Iris pigment epithelial cell (primary cell): ENCODE data around the gene PCDHGA6.
"Not testable (repeated sequence)": the region's sequence is repeated elsewhere in the genome, so short reads cannot be mapped to it uniquely, and the experiment has no call there.

Experiments
- DNase-seq: peaks from one replicate; pipeline ENCODE4 v3.0.0-alpha.2; 2011; ENCODE audit warnings: low read depth

The PCDHGA6 gene

DNA sequence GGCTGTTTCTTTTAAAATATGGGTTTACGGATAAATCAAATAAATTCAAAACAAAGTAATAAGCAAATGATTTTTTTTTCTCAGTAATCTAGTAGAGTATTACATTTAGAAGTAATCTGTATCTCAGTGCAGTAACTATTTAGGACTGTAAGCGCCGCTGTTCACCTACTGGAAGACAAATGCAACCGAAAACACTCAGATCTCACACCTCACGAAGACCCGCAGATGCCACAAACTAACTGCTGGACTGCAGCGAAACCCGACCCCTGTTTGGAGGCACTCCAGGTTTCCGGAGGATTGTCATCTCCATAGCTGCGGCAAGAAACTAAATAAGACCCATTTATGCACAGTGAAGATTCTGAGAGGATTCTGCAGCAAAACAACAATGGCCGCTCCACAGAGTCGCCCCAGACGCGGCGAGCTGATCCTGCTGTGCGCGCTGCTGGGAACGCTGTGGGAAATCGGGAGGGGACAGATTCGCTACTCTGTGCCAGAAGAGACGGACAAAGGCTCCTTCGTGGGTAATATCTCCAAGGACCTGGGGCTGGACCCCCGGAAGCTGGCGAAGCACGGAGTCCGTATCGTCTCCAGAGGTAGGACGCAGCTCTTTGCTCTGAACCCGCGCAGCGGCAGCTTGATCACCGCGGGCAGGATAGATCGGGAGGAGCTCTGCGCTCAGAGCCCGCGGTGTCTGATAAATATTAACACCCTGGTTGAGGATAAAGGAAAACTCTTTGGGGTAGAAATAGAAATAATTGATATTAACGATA, 18.9 kb downstream of the PCDHGA6 start, which contains the start of gene PCDHGA8:
Gene PCDHGA8, plus strand, starts transcription at position 205 of the 770 bp plus-strand sequence. Its CDS starts 181 bp downstream, at position 386.
- peak; percentile 27 for DNase-seq

- DNase-seq = no peak
Measured at GRCh38 chr5:141393267-141393666, 19.6 kb downstream of the PCDHGA6 start.

GRCh38 chr5:141394401-141395187, 20.9 kb downstream of the PCDHGA6 start:
- DNase-seq = not testable (repeated sequence)

DNA sequence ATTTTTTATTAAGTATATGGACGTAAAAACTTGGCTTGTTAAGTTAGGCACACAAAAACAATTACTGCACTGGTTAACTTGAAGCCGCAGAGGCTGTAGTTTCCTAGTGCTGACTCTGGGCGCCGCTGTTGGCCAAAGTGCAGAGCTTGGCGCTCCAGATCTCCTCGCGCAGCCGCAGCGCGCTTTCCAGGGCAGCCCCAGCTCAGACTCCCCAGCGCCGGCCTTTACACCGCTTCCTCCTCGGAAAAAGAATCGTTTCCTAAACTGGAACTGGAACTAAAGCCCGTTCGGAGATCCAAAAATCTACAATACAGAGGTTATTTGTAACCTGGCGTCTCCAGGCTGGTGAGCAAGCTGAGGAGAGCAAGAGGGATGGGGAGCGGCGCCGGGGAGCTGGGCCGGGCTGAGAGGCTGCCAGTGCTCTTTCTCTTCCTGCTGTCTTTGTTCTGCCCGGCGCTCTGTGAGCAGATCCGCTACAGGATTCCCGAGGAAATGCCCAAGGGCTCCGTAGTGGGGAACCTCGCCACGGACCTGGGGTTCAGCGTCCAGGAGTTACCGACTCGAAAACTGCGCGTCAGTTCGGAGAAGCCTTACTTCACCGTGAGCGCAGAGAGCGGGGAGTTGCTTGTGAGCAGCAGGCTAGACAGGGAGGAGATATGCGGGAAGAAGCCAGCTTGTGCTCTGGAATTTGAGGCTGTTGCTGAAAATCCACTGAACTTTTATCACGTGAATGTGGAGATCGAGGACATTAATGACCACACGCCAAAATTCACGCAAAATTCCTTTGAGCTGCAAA, 24.3 kb downstream of the PCDHGA6 start, which contains the start of gene PCDHGB5:
Gene PCDHGB5, plus strand, starts transcription at position 192 of the 796 bp plus-strand sequence. Its CDS starts 181 bp downstream, at position 373.
- DNase-seq = peak; percentile 67

DNA sequence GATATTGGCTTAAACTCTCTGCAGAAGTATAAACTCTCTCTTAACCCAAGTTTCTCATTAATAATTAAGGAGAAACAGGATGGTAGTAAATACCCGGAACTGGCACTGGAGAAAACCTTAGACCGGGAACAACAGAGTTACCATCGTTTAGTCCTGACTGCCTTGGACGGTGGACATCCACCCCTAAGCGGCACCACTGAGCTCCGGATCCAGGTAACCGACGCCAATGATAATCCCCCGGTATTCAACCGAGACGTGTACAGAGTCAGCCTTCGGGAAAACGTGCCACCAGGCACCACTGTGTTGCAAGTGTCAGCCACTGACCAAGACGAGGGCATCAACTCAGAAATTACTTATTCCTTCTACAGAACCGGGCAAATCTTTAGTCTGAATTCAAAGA, 24.9 kb downstream of the PCDHGA6 start:
- no peak for DNase-seq

DNA sequence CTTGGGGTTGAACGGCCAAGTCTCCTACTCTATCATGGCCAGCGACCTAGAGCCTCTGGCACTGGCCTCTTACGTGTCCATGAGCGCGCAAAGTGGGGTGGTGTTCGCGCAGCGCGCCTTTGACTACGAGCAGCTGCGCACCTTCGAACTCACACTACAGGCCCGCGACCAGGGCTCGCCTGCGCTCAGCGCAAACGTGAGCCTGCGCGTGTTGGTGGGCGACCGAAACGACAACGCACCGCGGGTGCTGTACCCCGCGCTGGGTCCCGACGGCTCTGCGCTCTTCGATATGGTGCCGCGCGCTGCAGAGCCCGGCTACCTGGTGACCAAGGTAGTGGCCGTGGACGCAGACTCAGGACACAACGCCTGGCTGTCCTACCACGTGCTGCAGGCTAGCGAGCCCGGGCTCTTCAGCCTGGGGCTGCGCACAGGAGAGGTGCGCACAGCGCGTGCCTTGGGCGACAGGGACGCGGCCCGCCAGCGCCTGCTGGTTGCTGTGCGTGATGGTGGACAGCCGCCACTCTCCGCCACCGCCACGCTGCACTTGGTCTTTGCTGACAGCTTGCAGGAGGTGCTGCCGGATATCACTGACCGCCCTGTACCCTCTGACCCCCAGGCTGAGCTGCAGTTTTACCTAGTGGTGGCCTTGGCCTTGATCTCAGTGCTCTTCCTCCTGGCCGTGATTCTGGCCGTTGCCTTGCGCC, 26.0 kb downstream of the PCDHGA6 start:
- no peak for DNase-seq

- DNase-seq = peak; percentile 48
Measured at GRCh38 chr5:141402553-141403243, 29.0 kb downstream of the PCDHGA6 start, which contains the start of gene PCDHGA9. Gene PCDHGA9, plus strand, starts transcription at chr5:141402778. Its CDS starts 175 bp downstream, at chr5:141402953.

DNA sequence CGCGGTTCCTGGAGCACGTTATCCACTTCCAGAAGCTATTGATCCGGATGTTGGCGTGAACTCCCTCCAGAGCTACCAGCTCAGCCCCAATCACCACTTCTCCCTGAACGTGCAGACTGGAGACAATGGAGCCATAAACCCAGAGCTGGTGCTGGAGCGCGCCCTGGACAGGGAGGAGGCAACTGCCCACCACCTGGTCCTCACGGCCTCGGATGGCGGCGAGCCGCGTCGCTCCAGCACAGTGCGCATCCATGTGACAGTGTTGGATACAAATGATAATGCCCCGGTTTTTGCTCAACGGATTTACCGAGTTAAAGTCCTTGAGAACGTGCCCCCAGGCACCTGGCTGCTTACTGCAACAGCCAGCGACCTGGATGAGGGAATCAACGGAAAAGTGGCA, 29.7 kb downstream of the PCDHGA6 start:
- no peak for DNase-seq

DNA sequence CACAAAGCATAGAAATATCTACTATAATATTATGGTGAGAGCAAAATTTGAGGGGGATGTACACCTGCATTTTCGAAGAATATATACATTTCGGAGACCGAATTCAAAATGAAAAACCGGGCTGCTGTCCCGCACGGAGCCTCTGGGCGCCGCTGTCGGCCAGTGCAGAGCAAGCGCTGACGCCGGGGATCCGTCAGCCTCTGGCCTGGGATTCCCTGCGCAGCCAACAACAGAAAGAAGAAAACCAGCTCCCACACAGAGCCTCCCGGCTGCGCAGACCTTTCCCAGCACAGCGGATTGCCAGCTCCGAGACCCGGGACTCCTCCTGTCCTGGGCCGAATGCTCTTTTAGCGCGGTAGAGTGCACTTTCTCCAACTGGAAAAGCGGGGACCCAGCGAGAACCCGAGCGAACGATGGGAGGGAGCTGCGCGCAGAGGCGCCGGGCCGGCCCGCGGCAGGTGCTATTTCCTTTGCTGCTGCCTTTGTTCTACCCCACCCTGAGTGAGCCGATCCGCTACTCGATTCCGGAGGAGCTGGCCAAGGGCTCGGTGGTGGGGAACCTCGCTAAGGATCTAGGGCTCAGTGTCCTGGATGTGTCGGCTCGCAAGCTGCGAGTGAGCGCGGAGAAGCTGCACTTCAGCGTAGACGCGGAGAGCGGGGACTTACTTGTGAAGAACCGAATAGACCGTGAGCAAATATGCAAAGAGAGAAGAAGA, 34.3 kb downstream of the PCDHGA6 start, which contains the start of gene PCDHGB6:
Gene PCDHGB6, plus strand, starts transcription at position 232 of the 716 bp plus-strand sequence. Its CDS starts 182 bp downstream, at position 414.
- DNase-seq = peak; percentile 41

- DNase-seq = no peak
Measured at GRCh38 chr5:141409598-141410306, 36.1 kb downstream of the PCDHGA6 start.

GRCh38 chr5:141411575-141411974, 37.9 kb downstream of the PCDHGA6 start:
- DNase-seq = no peak

GRCh38 chr5:141412854-141413539, 39.3 kb downstream of the PCDHGA6 start, which contains the start of gene PCDHGA10:
Gene PCDHGA10, plus strand, starts transcription at chr5:141412987. Its CDS starts 189 bp downstream, at chr5:141413176.
- DNase-seq = peak; percentile 74

GRCh38 chr5:141413540-141414069, 39.9 kb downstream of the PCDHGA6 start:
- no peak for DNase-seq

DNA sequence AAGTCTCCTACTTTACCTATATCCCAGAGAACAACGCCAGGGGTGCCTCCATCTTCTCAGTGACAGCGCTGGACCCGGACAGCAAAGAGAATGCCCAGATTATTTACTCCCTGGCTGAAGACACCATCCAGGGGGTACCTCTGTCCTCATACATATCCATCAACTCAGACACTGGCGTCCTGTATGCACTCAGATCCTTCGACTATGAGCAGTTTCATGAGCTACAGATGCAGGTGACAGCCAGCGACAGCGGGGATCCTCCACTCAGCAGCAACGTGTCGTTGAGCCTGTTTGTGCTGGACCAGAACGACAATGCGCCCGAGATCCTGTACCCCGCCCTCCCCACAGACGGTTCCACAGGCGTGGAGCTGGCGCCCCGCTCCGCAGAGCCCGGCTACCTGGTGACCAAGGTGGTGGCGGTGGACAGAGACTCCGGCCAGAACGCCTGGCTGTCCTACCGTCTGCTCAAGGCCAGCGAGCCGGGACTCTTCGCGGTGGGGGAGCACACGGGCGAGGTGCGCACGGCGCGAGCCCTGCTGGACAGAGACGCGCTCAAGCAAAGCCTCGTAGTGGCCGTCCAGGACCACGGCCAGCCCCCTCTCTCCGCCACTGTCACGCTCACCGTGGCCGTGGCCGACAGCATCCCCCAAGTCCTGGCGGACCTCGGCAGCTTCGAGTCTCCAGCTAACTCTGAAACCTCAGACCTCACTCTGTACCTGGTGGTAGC, 41.0 kb downstream of the PCDHGA6 start:
- DNase-seq = not testable (repeated sequence)

DNA sequence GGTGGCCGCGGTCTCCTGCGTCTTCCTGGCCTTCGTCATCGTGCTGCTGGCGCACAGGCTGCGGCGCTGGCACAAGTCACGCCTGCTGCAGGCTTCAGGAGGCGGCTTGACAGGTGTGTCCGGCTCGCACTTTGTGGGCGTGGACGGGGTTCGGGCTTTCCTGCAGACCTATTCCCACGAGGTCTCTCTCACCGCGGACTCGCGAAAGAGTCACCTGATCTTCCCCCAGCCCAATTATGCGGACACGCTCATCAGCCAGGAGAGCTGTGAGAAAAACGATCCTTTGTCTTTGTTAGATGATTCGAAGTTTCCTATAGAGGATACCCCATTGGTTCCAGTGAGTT, 41.6 kb downstream of the PCDHGA6 start:
- DNase-seq = not testable (repeated sequence)

GRCh38 chr5:141417494-141418172, 43.9 kb downstream of the PCDHGA6 start, which contains the start of gene PCDHGB7:
Gene PCDHGB7, plus strand, starts transcription at chr5:141417677. Its CDS starts 183 bp downstream, at chr5:141417860.
- peak; percentile 85 for DNase-seq
